Esophagus muscularis mucosa (tissue), 4 donors: ENCODE measurements around the gene DDX31. TPM values are rescaled to one million over a fixed set of nuclear protein-coding genes. Genes with fewer than 3 reads are reported as not detected.

Experiments used
- DNase-seq: peaks from one replicate; pipeline ENCODE4 v3.0.0-alpha.2; 2017; ENCODE audit errors: extremely low spot score
- H3K27ac ChIP-seq, 4 donors: fragments of 200-600 bp; sonication (generic); replicated peaks in 1 of 4; 1 replicate in 3 of 4; 2 replicates in 1 of 4; pipeline ENCODE4 v1.5.1; 2016 to 2019; ENCODE audit warnings: mild to moderate bottlenecking in 1 of 4
- H3K27me3 ChIP-seq, 4 donors: fragments of 200-600 bp; sonication (generic); one replicate each; pipeline versions ENCODE4 v1.5.1 to v1.6.0; 2016 to 2019
- H3K36me3 ChIP-seq, 4 donors: fragments of 200-600 bp; sonication (generic); one replicate each; pipeline ENCODE4 v1.5.1; 2016 to 2019
- H3K4me1 ChIP-seq, 4 donors: fragments of 200-600 bp; sonication (generic); one replicate each; pipeline ENCODE4 v1.5.1; 2016 to 2019
- H3K4me3 ChIP-seq, 4 donors: fragments of 200-600 bp; sonication (generic); 1 replicate in 2 of 4; 2 replicates in 2 of 4; pipeline ENCODE4 v1.5.1; 2016 to 2019; ENCODE audit warnings: mild to moderate bottlenecking in 4 of 4, moderate library complexity in 1 of 4
- H3K9me3 ChIP-seq, 4 donors: fragments of 200-600 bp; sonication (generic); 1 replicate in 3 of 4; 2 replicates in 1 of 4; pipeline ENCODE4 v1.5.1; 2016 to 2019
- CTCF ChIP-seq, 3 experiments: fragments of 200-600 bp in 2 of 3; fragments of 450-650 bp in 1 of 3; sonication (generic) in 2 of 3; IDR thresholded peaks; one replicate each; pipeline ENCODE4 v1.5.1; 2017 to 2019; ENCODE audit warnings: antibody characterized with exemption in 3 of 3, mild to moderate bottlenecking in 2 of 3, moderate library complexity in 1 of 3
- EP300 ChIP-seq: sonication (generic); formaldehyde crosslinking; IDR thresholded peaks from one replicate; pipeline ENCODE4 v1.6.1; 2017; ENCODE audit warnings: antibody characterized with exemption
- POLR2A ChIP-seq: fragments of 450-650 bp; IDR thresholded peaks from one replicate; pipeline ENCODE4 v1.6.1; 2017; ENCODE audit warnings: antibody characterized with exemption, moderate library complexity, mild to moderate bottlenecking, low read depth
- POLR2AphosphoS5 ChIP-seq, 2 donors: sonication (generic); formaldehyde crosslinking; IDR thresholded peaks; one replicate each; pipeline ENCODE4 v1.6.1; 2017; ENCODE audit warnings: antibody characterized with exemption in 2 of 2
- WGBS: methylation state at CpG from one replicate; pipeline ENCODE4 v1.1.5; 2018; 5-methylcytosine and 5-hydroxymethylcytosine counted together
- intact Hi-C: fragments of 100-400 bp; cut with DNase I; formaldehyde crosslinking; loops from one replicate; pipeline ENCODE4 v1.15.1; 2023
- total RNA-seq, 4 donors: library from RNA; depleted of rRNA; stranded (reverse); fragments of >200 nt; gene quantifications; one replicate each; pipeline versions ENCODE4 v1.1.0 to v1.2.1, GENCODE V29; 2016

The DDX31 gene
- total RNA-seq, 4 donors from 2014 or later, result 6.6 to 7.8 (median 7.5) TPM

- intact Hi-C loops, result no loop called here
- H3K36me3 ChIP-seq, result peaks cover 48 to 97% (median 81%) of the 10 kb centered on the region in 4 donors
- no peaks in the 10 kb centered on the region for H3K4me1 ChIP-seq
- no peak for DNase-seq
- no peak for TF ChIP-seq EP300
- TF ChIP-seq CTCF (IDR thresholded peaks at IDR 0.05), result no peak
- TF ChIP-seq POLR2A, result no peak
- no peak for TF ChIP-seq POLR2AphosphoS5 (IDR thresholded peaks at IDR 0.05)
- no peak overlapping the region for H3K4me3 ChIP-seq
- no peaks in the 10 kb centered on the region for H3K27me3 ChIP-seq
- WGBS, result 89% methylated on average over 9 of the region's 9 CpGs
- no peak overlapping the region for H3K27ac ChIP-seq
- no peaks in the 10 kb centered on the region for H3K9me3 ChIP-seq
Observed at GRCh38 chr9:132609184-132609583, 60.6 kb downstream of the DDX31 start.

- no peaks in the 10 kb centered on the region for H3K27me3 ChIP-seq
- no peaks in the 10 kb centered on the region for H3K9me3 ChIP-seq
- intact Hi-C loops, result no loop called here
- WGBS, result 88% methylated on average over 6 of the region's 6 CpGs
- peaks cover 39 to 98% (median 79%) of the 10 kb centered on the region in 4 donors for H3K36me3 ChIP-seq
- TF ChIP-seq CTCF (IDR thresholded peaks at IDR 0.05) (no peak), POLR2A (no peak), EP300 (no peak), POLR2AphosphoS5 (IDR thresholded peaks at IDR 0.05) (no peak)
- H3K4me1 ChIP-seq, result no peaks in the 10 kb centered on the region
- H3K27ac ChIP-seq, result no peak overlapping the region
- no peak for DNase-seq
- no peak overlapping the region for H3K4me3 ChIP-seq
Observed at GRCh38 chr9:132606066-132606465, 63.7 kb downstream of the DDX31 start.

- H3K27me3 ChIP-seq, result no peaks in the 10 kb centered on the region
- no peaks in the 10 kb centered on the region for H3K9me3 ChIP-seq
- H3K36me3 ChIP-seq, result peaks cover 38 to 98% (median 77%) of the 10 kb centered on the region in 4 donors
- intact Hi-C loops, result no loop called here
- TF ChIP-seq POLR2AphosphoS5 (IDR thresholded peaks at IDR 0.05) (no peak), CTCF (IDR thresholded peaks at IDR 0.05) (no peak), EP300 (no peak), POLR2A (no peak)
- H3K27ac ChIP-seq, result no peak overlapping the region
- DNase-seq, result no peak
- H3K4me1 ChIP-seq, result no peaks in the 10 kb centered on the region
- 96% methylated on average over 6 of the region's 6 CpGs for WGBS
- H3K4me3 ChIP-seq, result no peak overlapping the region
Observed at GRCh38 chr9:132605387-132605786, 64.4 kb downstream of the DDX31 start.

- 71% methylated on average over 3 of the region's 3 CpGs for WGBS
- TF ChIP-seq POLR2A (no peak), POLR2AphosphoS5 (IDR thresholded peaks at IDR 0.05) (no peak), EP300 (no peak), CTCF (IDR thresholded peaks at IDR 0.05) (no peak)
- DNase-seq, result no peak
- Histone ChIP-seq H3K9me3 (no peaks in the 10 kb centered on the region), H3K36me3 (peaks cover 15 to 93% (median 60%) of the 10 kb centered on the region in 4 donors), H3K27me3 (no peaks in the 10 kb centered on the region), H3K4me3 (no peak overlapping the region), H3K27ac (no peak overlapping the region), H3K4me1 (no peaks in the 10 kb centered on the region)
- intact Hi-C loops, result no loop called here
Observed at GRCh38 chr9:132602207-132602606, 67.6 kb downstream of the DDX31 start.

GRCh38 chr9:132600326-132600984, 69.3 kb downstream of the DDX31 start:
- Histone ChIP-seq H3K4me3 (no peak overlapping the region), H3K27ac (no peak overlapping the region), H3K4me1 (no peaks in the 10 kb centered on the region), H3K9me3 (no peaks in the 10 kb centered on the region), H3K27me3 (no peaks in the 10 kb centered on the region), H3K36me3 (peaks cover 18 to 91% (median 50%) of the 10 kb centered on the region in 4 donors)
- TF ChIP-seq EP300, result no peak
- TF ChIP-seq POLR2AphosphoS5 (IDR thresholded peaks at IDR 0.05), result no peak
- TF ChIP-seq CTCF (IDR thresholded peaks at IDR 0.05), result no peak
- TF ChIP-seq POLR2A, result no peak
- intact Hi-C loops, result no loop called here
- DNase-seq, result no peak
- 97% methylated on average over 12 of the region's 12 CpGs for WGBS
